HepG2 (cell line): ENCODE measurements around the gene EMILIN1. TPM values are rescaled to one million over a fixed set of nuclear protein-coding genes. Genes with fewer than 3 reads are reported as not detected.
A peak's percentile ranks its signal among the peaks of the same experiment; 100 is the strongest.

ENCODE experiments used
- HNRNPLL ChIP-seq: fragments of 200-400 bp; formaldehyde crosslinking; IDR thresholded peaks from 2 replicates; pipeline ENCODE4 v1.6.1; 2017; ENCODE audit warnings: mild to moderate bottlenecking, low read depth, low read length; ENCODE audit not compliant: poor library complexity, severe bottlenecking
- SIN3A ChIP-seq: IDR thresholded peaks from 2 replicates; pipeline ENCODE4 v1.6.1; 2011; ENCODE audit warnings: low read depth, mild to moderate bottlenecking, control low read depth, low read length, borderline replicate concordance
- ZIK1 ChIP-seq: sonication (generic); formaldehyde crosslinking; IDR thresholded peaks from 2 replicates; pipeline ENCODE4 v1.5.0; 2020; ENCODE audit warnings: mild to moderate bottlenecking, low read depth, missing genetic modification reagents, borderline replicate concordance
- ZMYM2 ChIP-seq: sonication (generic); formaldehyde crosslinking; IDR thresholded peaks from 2 replicates; pipeline ENCODE4 v1.8.0; 2022; ENCODE audit warnings: mild to moderate bottlenecking, missing genetic modification reagents
- ZNF180 ChIP-seq: sonication (generic); formaldehyde crosslinking; IDR thresholded peaks from 2 replicates; pipeline ENCODE4 v1.4.0; 2020; ENCODE audit warnings: low read depth, missing genetic modification reagents, borderline replicate concordance
- ZNF264 ChIP-seq: sonication (generic); formaldehyde crosslinking; IDR thresholded peaks from 2 replicates; pipeline ENCODE4 v1.4.0; 2020; ENCODE audit warnings: missing genetic modification reagents
- ZNF3 ChIP-seq: IDR thresholded peaks from 2 replicates; pipeline ENCODE4 v1.7.0; 2017; ENCODE audit warnings: inconsistent platforms
- ZNF331 ChIP-seq: sonication (generic); formaldehyde crosslinking; IDR thresholded peaks from 2 replicates; pipeline ENCODE4 v1.4.0; 2020; ENCODE audit warnings: missing genetic modification reagents
- ZNF530 ChIP-seq: sonication (generic); formaldehyde crosslinking; IDR thresholded peaks from 2 replicates; pipeline ENCODE4 v1.5.0; 2020; ENCODE audit warnings: low read depth, mild to moderate bottlenecking, missing genetic modification reagents
- ZNF605 ChIP-seq: sonication (generic); formaldehyde crosslinking; IDR thresholded peaks from 2 replicates; pipeline ENCODE4 v1.8.0; 2022; ENCODE audit warnings: mild to moderate bottlenecking, missing genetic modification reagents
- ZSCAN22 ChIP-seq: sonication (generic); formaldehyde crosslinking; IDR thresholded peaks from 2 replicates; pipeline ENCODE4 v1.4.0; 2020; ENCODE audit warnings: mild to moderate bottlenecking, missing genetic modification reagents
- polyA plus RNA-seq, 8 experiments: library from polyadenylated mRNA; depleted of rRNA in 3 of 8; stranded (reverse) in 7 of 8; unstranded in 1 of 8; fragments of >200 nt; fragmentation: Illumina TruSeq in 4 of 8; extraction: Trizol in 4 of 8; gene quantifications; 2 replicates each; pipeline versions ENCODE4 v1.2.1 to v1.2.3, GENCODE V29; 2011 to 2016; ENCODE audit warnings: low read depth in 4 of 8, missing spikeins in 1 of 8, mixed read lengths in 1 of 8; ENCODE audit not compliant: insufficient read depth in 1 of 8
- total RNA-seq, 5 experiments: library from RNA; depleted of rRNA; stranded (reverse); fragments of >200 nt; fragmentation: Illumina TruSeq; extraction: Trizol; gene quantifications; 2 replicates each; pipeline ENCODE4 v1.2.3, GENCODE V29; 2016; ENCODE audit warnings: low read depth in 1 of 5
- TF ChIP-seq, protein P1 (sequence below): sonication (generic); formaldehyde crosslinking; IDR thresholded peaks from 2 replicates; pipeline ENCODE4 v1.4.0; 2020; ENCODE audit warnings: missing genetic modification reagents; ENCODE audit errors: not compliant biosample characterization
- TF ChIP-seq, protein P2 (sequence below): sonication (generic); formaldehyde crosslinking; IDR thresholded peaks from 2 replicates; pipeline ENCODE4 v1.4.0; 2020; ENCODE audit warnings: low read depth, mild to moderate bottlenecking, missing genetic modification reagents
- TF ChIP-seq, protein P3 (sequence below): sonication (generic); formaldehyde crosslinking; IDR thresholded peaks from 2 replicates; pipeline ENCODE4 v1.4.0; 2020; ENCODE audit warnings: missing genetic modification reagents, mild to moderate bottlenecking, borderline replicate concordance
- TF ChIP-seq, protein P4 (sequence below): sonication (generic); formaldehyde crosslinking; IDR thresholded peaks from 2 replicates; pipeline ENCODE4 v1.4.0; 2020; ENCODE audit warnings: missing genetic modification reagents, mild to moderate bottlenecking, borderline replicate concordance
- TF ChIP-seq, protein P5 (sequence below): sonication (generic); formaldehyde crosslinking; IDR thresholded peaks from 2 replicates; pipeline ENCODE4 v1.4.0; 2020; ENCODE audit warnings: missing genetic modification reagents, mild to moderate bottlenecking, borderline replicate concordance
- TF ChIP-seq, protein P6 (sequence below): sonication (generic); formaldehyde crosslinking; IDR thresholded peaks from 2 replicates; pipeline ENCODE4 v1.9.0; 2021; ENCODE audit warnings: missing genetic modification reagents, mild to moderate bottlenecking, borderline replicate concordance

Gene EMILIN1
- total and polyA plus RNA-seq, 2 of the 13 experiments (the other 11 are each of a cell fraction or from before 2014, with no cell fraction given) = 8.1 to 9.7 TPM

DNA sequence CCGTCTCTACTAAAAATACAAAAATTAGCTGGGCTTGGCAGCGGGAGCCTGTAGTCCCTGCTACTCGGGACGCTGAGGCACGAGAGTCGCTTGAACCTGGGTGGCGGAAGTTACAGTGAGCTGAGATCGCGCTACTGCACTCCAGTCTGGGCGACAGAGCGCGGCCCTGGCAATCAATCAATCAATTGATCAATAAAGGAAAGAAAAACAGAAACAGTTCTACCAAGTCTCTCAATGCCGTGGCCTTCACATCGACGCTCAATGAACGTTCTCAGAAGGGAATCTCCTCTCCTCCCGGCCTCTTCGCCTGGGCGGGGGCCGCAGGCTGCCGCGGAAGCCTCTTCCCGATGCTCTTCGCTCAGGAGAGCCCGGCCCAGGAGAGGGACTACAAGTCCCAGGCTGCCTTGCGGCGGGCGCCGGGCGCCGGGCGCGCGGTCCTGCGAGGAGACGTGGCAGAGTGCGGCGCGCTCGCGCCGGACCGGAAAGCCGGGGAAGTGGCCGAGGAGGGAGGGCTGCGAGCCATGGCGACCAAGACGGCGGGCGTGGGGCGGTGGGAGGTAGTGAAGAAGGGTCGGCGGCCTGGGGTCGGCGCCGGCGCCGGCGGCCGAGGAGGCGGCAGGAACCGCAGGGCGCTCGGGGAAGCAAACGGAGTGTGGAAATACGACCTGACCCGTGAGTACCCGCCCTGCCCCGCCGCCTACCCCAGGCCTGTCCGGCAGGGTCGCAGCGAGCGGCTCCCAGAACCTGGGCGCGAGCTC is 45.7 kb upstream of the EMILIN1 start, which contains the start of gene TMEM214 (continued):
- TF ChIP-seq, protein P1, sequence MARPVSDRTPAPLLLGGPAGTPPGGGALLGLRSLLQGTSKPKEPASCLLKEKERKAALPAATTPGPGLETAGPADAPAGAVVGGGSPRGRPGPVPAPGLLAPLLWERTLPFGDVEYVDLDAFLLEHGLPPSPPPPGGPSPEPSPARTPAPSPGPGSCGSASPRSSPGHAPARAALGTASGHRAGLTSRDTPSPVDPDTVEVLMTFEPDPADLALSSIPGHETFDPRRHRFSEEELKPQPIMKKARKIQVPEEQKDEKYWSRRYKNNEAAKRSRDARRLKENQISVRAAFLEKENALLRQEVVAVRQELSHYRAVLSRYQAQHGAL (CRISPR knock-in tag) = no peak
- TF ChIP-seq ZNF3 (no peak), ZNF264 (CRISPR knock-in tag) (peak; percentile 63), ZSCAN22 (CRISPR knock-in tag) (peak; percentile 39; the same call in 1 of the 2 replicates), ZNF530 (no peak), ZNF180 (CRISPR knock-in tag) (no peak; the same call in 1 of the 2 replicates), ZIK1 (CRISPR knock-in tag) (peak; percentile 82; the same call in 1 of the 2 replicates), ZMYM2 (peak; percentile 76), SIN3A (peak; percentile 91), ZNF331 (CRISPR knock-in tag) (peak; percentile 69; the same call in 1 of the 2 replicates), HNRNPLL (peak; percentile 77), ZNF605 (peak; percentile 11; the same call in 1 of the 2 replicates)
- TF ChIP-seq, protein P2, sequence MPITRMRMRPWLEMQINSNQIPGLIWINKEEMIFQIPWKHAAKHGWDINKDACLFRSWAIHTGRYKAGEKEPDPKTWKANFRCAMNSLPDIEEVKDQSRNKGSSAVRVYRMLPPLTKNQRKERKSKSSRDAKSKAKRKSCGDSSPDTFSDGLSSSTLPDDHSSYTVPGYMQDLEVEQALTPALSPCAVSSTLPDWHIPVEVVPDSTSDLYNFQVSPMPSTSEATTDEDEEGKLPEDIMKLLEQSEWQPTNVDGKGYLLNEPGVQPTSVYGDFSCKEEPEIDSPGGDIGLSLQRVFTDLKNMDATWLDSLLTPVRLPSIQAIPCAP (CRISPR knock-in tag) = no peak
- TF ChIP-seq, protein P3, sequence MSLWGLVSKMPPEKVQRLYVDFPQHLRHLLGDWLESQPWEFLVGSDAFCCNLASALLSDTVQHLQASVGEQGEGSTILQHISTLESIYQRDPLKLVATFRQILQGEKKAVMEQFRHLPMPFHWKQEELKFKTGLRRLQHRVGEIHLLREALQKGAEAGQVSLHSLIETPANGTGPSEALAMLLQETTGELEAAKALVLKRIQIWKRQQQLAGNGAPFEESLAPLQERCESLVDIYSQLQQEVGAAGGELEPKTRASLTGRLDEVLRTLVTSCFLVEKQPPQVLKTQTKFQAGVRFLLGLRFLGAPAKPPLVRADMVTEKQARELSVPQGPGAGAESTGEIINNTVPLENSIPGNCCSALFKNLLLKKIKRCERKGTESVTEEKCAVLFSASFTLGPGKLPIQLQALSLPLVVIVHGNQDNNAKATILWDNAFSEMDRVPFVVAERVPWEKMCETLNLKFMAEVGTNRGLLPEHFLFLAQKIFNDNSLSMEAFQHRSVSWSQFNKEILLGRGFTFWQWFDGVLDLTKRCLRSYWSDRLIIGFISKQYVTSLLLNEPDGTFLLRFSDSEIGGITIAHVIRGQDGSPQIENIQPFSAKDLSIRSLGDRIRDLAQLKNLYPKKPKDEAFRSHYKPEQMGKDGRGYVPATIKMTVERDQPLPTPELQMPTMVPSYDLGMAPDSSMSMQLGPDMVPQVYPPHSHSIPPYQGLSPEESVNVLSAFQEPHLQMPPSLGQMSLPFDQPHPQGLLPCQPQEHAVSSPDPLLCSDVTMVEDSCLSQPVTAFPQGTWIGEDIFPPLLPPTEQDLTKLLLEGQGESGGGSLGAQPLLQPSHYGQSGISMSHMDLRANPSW (CRISPR knock-in tag) = 0 out of 2 replicates have a peak, but pooled peaks have one; percentile 56
- TF ChIP-seq, protein P4, sequence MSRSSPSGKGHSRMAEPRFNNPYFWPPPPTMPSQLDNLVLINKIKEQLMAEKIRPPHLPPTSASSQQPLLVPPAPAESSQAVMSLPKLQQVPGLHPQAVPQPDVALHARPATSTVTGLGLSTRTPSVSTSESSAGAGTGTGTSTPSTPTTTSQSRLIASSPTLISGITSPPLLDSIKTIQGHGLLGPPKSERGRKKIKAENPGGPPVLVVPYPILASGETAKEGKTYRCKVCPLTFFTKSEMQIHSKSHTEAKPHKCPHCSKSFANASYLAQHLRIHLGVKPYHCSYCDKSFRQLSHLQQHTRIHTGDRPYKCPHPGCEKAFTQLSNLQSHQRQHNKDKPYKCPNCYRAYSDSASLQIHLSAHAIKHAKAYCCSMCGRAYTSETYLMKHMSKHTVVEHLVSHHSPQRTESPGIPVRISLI (CRISPR knock-in tag) = no peak
- TF ChIP-seq, protein P5, sequence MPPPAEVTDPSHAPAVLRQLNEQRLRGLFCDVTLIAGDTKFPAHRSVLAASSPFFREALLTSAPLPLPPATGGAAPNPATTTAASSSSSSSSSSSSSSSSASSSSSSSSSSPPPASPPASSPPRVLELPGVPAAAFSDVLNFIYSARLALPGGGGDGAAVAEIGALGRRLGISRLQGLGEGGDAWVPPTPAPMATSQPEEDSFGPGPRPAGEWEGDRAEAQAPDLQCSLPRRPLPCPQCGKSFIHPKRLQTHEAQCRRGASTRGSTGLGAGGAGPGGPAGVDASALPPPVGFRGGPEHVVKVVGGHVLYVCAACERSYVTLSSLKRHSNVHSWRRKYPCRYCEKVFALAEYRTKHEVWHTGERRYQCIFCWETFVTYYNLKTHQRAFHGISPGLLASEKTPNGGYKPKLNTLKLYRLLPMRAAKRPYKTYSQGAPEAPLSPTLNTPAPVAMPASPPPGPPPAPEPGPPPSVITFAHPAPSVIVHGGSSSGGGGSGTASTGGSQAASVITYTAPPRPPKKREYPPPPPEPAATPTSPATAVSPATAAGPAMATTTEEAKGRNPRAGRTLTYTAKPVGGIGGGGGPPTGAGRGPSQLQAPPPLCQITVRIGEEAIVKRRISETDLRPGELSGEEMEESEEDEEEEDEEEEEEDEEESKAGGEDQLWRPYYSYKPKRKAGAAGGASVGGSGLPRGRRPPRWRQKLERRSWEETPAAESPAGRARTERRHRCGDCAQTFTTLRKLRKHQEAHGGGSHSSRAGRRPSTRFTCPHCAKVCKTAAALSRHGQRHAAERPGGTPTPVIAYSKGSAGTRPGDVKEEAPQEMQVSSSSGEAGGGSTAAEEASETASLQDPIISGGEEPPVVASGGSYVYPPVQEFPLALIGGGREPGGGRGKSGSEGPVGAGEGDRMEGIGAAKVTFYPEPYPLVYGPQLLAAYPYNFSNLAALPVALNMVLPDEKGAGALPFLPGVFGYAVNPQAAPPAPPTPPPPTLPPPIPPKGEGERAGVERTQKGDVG = no peak
- TF ChIP-seq, protein P6, sequence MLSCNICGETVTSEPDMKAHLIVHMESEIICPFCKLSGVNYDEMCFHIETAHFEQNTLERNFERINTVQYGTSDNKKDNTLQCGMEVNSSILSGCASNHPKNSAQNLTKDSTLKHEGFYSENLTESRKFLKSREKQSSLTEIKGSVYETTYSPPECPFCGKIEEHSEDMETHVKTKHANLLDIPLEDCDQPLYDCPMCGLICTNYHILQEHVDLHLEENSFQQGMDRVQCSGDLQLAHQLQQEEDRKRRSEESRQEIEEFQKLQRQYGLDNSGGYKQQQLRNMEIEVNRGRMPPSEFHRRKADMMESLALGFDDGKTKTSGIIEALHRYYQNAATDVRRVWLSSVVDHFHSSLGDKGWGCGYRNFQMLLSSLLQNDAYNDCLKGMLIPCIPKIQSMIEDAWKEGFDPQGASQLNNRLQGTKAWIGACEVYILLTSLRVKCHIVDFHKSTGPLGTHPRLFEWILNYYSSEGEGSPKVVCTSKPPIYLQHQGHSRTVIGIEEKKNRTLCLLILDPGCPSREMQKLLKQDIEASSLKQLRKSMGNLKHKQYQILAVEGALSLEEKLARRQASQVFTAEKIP (CRISPR knock-in tag) = no peak
